ENCODE measurements around the gene CANT1.

GRCh38 chr17:78977997-78978973 lies 31.3 kb downstream of the CANT1 start:
- no peak for TF ChIP-seq TAF1 (IDR thresholded peaks at IDR 0.05; ENCODE audit: borderline replicate concordance, insufficient read depth, low read length)
- TF ChIP-seq POLR2AphosphoS5 (IDR thresholded peaks at IDR 0.05; ENCODE audit: low read depth, low read length), result no peak
- TF ChIP-seq REST (IDR thresholded peaks at IDR 0.05; ENCODE audit: insufficient read depth in 1 of 2, low read depth in 2 of 2, low read length in 2 of 2), result no peak
- TF ChIP-seq FOXP2 (optimal IDR thresholded peaks at IDR 0.05; ENCODE audit: borderline replicate concordance, extremely low read depth, extremely low read length, insufficient read depth), result no peak
- no peak for TF ChIP-seq SIN3A (IDR thresholded peaks at IDR 0.05; ENCODE audit: borderline replicate concordance, insufficient read depth, low read length)
